HG02759 (cell line): Measurements from ENCODE around the gene RNF141.

Source experiments
- ATAC-seq: cut with Tn5 transposase; IDR thresholded peaks from one replicate; pipeline ENCODE4 v1.9.1; 2021; ENCODE audit warnings: mild to moderate bottlenecking, moderate library complexity; ENCODE audit not compliant: unreplicated experiment

RNF141 gene

DNA sequence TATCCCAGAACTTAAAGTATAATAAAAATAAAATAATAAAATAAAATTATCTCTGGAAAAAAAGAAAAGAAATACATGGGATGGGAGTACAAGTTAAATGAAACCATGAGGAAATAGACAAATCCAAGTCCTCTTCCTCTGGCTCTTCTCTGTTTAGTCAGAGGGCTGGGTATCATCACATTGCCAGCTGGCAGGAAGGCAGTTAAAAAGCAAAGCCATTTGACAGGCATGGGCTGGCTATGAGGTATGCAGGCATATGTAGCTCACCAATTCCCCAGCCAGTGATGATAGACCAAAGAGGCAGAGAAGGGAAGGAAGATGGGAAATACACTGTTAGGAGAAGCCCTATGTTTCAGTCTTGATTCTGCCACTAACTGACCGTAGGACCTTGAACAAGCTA is 21.0 kb upstream of the RNF141 start:
- ATAC-seq = no peak

GRCh38 chr11:10561043-10561818 is 20.2 kb upstream of the RNF141 start:
- no peak for ATAC-seq

DNA sequence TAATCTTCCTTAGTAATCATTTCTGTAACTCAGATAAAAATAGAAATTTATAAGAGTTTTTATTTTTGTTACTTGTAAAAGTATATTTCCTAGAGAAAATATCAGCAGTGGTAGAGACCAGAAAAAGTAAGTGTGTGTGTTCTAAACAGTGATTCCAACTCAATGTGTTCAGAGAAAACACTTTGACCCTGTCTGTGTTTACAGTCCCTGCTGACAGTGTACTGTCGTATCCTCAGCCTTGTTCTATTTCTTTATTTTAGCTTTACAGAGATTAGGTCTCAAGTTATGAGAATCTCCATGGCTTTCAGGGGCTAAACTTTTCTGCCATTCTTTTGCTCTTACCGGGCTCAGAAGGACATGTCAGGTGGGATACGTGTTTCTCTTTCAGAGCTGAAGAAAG is 17.3 kb upstream of the RNF141 start:
- ATAC-seq = no peak

DNA sequence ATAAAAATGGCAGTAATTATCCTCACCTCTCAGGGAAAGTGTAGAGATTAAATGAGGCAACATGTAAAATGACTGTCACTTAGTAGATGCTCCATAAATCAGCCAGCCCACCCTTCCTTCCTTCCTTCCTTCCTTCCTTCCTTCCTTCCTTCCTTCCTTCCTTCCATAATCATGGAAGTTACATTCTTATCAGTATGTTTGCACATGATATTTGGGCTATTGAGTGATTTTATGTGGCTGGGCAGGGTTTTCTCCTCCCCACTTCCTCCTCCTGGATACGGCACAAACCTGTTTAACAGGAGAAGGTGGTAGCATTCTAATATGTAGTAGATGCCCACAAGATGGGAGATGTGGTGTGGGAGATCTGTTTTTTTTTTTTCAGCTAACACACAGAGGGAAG is 15.6 kb upstream of the RNF141 start:
- ATAC-seq = no peak

DNA sequence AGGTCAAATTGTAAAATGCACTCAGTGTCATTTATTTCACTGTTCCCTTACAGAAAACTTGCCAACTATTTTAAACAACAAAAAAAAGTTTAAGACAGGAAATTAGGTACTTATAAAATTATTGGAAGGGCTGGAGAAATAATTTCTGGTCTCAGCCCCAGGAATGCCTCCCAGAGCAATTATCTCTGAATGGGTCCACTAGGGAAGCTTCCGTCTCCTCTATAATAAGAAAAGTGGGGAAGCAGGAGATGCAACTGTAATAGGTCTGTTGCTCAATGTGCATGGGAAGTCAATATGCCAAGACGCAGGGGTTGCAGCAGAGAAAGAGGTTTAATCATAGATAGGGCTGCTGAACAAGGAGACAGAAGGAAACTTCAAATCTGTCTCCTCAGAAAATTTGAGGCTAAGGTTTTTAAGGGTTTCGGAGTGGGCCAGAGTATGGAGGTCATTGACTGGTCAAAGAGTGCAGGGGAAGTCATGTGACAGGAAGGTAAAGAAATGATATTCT is 10.9 kb upstream of the RNF141 start:
- ATAC-seq = no peak

GRCh38 chr11:10551290-10551592 is 10.3 kb upstream of the RNF141 start:
- no peak for ATAC-seq

DNA sequence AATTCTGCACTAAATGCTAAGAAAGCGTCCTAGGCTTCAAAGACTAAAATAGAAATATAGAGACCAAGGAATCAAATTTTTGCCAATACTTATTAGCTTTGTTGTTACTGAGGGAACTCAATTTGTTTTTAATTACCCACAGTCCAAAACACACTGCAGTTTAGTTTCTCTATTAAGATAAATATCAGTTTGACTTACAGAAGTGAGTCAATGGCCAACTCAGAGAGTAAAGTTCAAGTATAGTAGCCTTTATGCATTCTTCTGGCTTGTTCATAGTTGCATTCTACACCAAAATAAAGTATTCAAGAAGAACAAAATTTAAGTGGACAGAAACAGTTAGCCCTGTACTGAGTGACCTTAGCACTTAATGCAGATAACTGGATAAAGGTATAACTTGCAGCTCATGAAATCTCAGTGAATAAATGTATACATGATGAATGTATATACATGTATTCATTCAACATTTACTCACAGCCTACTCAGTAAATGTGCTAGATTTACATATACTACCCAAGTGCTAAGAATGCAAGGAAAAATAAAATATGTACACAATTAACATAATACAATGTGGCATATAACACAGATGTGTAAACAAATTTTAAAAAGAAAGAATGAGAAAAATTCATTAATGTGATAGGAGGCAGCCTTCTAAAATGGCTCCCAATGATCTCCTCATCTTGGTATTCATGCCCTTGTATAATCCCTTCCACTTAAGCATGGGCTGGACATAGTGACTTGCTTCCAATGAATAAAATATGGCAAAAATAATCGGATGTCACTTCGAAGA is 9.7 kb upstream of the RNF141 start:
- no peak for ATAC-seq

GRCh38 chr11:10544491-10545465 is 3.8 kb upstream of the RNF141 start:
- ATAC-seq = no peak

DNA sequence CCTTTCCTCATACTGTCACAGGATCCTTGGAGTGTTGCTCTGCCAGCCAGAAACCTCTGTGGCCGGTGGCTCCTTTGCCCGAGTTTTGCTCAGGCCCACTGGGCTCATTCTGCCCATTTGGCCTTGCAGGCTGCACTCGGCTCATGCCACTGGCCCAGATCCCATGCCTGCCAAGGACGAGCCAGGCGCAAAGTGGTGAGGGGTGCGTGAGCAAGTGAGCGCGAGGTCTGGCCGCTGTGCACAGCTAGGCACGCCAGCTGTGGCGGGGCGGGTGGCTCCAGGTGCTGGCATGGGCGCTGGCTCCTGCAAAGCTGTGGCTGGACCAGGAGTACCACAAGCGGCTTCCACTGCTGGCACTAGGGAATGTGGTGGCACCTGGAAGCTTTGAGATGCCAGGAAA is 2.8 kb upstream of the RNF141 start:
- ATAC-seq = no peak

DNA sequence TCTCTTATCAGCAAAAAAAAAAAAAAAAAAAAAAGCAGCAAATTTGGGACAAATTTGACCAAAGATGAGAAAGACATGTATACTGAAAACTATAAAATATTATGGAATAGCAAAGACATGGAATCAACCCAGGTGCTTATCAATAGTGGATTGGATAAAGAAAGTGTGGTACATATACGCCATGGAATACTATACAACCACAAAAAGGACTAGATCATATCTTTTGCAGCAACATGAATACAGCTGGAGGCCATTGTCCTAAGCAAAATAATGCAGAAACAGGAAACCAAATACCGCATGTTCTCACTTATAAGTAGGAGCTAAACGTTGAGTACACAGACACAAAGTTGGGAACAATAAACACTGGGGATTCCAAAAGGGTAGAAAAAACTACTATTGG is 1.8 kb upstream of the RNF141 start:
- no peak for ATAC-seq

DNA sequence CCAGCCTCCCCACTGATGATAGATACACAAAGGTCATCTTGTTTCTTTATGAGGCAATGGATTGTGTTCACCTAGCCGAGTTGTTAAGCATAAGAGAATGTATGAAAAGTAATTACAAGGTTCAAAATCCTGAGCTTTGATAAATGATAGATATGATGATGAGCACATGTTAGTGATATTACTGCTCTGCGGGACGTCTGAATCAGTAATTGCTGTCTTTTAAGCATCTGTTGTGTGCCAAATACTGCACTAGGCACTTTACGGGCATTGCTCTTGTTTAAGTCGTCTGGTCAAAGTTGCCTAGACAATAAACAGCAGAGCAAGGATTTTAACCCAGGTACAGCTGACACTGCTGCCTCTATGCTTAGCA is 559 bp upstream of the RNF141 start:
- no peak for ATAC-seq

DNA sequence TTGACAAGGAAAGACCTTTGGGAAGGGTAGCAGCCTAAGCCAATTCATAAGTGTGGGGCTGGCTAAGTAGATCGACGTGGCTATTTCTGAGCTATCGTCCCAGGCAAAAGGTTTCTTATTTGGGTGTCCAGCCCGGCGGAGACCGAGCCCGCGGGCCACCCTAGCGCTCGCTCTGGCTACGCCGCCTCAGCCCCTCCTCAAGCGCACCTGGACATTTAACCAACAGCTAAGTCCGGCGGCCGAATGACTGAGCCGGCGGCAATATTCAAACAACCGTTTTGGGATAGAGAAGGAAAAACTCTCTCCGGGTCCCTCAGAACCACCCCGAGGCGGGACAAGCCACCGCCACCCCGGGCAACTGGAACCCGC is 457 bp downstream of the RNF141 start:
- ATAC-seq = peak; percentile 29

GRCh38 chr11:10539339-10539738 is 1.6 kb downstream of the RNF141 start:
- ATAC-seq = no peak

GRCh38 chr11:10538924-10539323 is 2.1 kb downstream of the RNF141 start:
- ATAC-seq = no peak

GRCh38 chr11:10537600-10537999 is 3.4 kb downstream of the RNF141 start:
- no peak for ATAC-seq

DNA sequence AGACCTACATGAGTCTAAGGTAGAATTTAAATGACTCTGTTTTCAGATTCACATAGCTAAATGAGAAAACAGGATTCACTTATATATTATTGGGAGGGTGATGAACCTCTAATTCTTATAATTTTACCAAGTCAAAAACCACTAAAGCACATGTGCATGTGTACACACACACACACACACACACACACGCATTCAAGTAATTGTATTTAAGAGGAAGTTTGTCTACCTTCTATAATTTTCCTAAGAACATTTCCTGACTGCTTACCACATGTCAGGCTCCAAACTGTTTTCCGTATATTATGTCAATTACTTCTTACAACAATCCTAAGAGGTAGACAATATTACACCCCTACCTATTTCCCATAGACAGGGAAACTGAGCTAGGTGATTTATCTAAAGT is 6.7 kb downstream of the RNF141 start:
- ATAC-seq = no peak

- no peak for ATAC-seq
Observed at GRCh38 chr11:10533323-10533722, 7.7 kb downstream of the RNF141 start.

DNA sequence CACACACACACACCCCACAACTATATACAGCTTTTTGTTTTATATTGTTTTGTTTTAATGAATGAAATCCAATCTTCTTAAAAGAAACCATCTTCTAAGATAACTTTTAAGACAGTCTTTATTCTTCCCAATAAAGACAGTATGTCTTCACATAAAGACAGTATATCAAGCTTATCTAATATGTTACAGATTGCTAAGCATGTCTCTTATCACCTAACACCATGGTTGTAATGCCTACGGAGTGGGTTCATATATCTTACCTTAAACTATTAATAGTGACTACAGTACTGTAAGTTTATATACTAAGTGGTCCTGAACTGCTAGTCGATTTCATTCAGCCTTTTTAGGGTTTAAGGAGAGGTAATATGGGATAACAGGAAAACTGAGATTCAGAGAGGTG is 8.5 kb downstream of the RNF141 start:
- no peak for ATAC-seq

DNA sequence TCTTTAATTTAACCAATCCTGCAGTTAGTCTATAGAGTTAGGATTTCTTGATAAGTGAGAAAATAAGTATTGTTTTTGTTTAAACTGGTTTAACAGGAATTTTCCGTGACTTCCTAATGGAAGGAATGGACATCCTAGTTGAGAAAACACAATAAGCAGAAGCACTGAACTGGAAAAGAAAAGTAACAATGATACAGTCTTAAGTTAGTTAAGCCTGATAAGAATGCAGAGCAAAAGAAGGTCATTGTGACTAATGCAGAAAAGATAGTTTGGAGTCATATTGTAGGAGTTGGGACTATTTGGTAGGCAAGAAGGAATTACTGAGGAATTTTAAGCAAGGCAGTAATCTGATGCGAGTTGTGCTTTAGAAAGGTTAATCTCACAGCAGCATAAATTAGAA is 11.7 kb downstream of the RNF141 start:
- no peak for ATAC-seq

DNA sequence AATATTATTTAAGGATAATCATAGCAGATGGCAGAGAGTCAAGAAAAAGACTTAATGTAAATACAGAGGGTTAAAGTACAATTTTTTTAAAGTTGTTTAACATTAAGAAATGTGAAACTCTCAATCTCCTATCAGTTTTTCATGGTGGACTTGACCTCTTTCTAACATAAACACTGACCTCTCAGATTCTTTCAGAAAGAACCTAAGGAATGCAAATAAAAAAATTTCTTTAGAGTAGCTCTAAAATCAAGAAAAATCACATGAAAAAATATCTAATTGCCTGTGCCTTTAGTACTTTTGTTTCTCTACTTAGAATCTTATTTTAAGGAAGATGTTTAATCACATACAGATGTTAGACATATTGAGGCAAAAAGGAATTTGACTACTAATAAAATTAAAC is 12.9 kb downstream of the RNF141 start:
- no peak for ATAC-seq
